ENCODE results near the gene GRID1.

DNA sequence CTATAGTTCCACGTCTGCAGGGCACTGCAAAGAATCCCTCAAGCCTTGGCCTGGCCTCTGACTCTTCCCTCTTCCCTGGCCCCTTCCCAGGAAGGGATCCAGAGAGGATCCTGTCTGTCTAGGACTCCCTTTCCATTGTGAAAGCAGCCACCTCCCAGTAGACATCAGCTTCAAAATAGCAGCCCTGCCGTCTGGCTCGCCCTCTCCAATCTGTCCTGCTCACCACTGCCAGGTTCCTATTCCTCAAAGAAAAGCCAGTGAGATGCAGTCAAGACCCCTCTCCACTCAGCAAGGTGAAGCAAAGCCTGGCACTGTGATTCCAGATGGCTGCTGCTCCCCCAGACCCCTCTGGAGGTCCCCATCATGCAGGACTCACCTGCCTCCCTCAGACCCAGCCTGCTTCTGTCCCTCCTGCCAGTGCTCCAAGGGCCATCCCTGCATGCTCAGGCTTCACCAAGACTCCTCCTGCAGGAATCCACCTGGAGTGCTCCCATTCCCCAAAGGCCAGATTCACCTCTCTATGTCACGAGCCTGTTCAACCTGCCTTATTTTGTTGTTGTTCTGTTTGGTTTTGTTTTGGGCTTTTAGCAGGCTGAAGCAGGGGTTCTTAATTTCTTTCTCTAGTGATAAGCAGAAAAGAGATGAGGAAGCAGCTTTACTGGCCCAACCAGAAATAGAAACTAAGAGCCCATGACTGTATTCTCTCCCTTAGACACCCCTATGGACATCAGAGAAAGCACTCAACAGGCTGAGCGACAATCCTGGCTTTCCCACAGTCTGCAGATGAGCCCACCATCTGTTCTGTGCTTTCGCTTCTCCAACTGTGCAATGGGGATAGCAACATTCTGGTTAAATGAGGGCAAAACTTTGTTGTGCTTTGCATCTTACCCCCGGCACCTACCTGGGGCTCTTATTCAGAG is 305.1 kb downstream of the GRID1 start:
- TF ChIP-seq, protein P1, sequence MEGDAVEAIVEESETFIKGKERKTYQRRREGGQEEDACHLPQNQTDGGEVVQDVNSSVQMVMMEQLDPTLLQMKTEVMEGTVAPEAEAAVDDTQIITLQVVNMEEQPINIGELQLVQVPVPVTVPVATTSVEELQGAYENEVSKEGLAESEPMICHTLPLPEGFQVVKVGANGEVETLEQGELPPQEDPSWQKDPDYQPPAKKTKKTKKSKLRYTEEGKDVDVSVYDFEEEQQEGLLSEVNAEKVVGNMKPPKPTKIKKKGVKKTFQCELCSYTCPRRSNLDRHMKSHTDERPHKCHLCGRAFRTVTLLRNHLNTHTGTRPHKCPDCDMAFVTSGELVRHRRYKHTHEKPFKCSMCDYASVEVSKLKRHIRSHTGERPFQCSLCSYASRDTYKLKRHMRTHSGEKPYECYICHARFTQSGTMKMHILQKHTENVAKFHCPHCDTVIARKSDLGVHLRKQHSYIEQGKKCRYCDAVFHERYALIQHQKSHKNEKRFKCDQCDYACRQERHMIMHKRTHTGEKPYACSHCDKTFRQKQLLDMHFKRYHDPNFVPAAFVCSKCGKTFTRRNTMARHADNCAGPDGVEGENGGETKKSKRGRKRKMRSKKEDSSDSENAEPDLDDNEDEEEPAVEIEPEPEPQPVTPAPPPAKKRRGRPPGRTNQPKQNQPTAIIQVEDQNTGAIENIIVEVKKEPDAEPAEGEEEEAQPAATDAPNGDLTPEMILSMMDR (IDR thresholded peaks at IDR 0.05): no peak
- no peak for TF ChIP-seq ZFX (IDR thresholded peaks at IDR 0.05; ENCODE audit: borderline replicate concordance)

Data from 22Rv1 (cell line).